Ureter (tissue), 1 donor: ENCODE measurements around the gene KRTAP10-3. TPM values are rescaled to one million over a fixed set of nuclear protein-coding genes. Genes with fewer than 3 reads are reported as not detected.
"Not testable (repeated sequence)": the region's sequence is repeated elsewhere in the genome, so short reads cannot be mapped to it uniquely, and the experiment has no call there.

Experiments used
- DNase-seq: peaks from one replicate; pipeline ENCODE4 v3.0.0-alpha.2; 2020; ENCODE audit warnings: low spot score
- total RNA-seq: library from RNA; stranded (reverse); gene quantifications from one replicate; pipeline ENCODE4 v1.2.4, GENCODE V29; 2023
- donor health status: DM: yes; HTN: yes; CAD: no.

The KRTAP10-3 gene
- not detected for total RNA-seq

DNA sequence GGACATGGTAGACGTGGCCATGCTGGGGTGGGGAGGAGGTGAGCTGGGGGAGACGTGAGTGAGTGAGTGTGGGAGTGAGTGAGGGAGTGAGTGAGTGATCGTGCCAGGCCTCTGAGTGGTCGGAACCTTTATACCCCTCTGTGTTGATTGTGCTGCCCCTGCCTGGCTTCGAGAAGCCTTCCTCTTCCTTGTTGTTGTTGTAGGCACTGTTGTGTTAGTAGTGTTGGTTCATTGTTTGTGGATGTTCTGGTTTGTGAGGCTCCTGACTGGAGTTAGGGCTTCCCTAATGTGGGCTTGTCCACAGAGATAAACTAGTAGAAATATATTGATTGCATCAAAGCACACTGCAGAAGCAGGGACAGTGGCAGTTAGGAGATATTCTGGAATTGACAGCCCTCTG lies at the start of gene KRTAP10-3:
KRTAP10-3 (minus strand) TSS at position 101 of the 400 bp plus-strand sequence; CDS start at position 21, 80 bp downstream.
- no peak for DNase-seq

DNA sequence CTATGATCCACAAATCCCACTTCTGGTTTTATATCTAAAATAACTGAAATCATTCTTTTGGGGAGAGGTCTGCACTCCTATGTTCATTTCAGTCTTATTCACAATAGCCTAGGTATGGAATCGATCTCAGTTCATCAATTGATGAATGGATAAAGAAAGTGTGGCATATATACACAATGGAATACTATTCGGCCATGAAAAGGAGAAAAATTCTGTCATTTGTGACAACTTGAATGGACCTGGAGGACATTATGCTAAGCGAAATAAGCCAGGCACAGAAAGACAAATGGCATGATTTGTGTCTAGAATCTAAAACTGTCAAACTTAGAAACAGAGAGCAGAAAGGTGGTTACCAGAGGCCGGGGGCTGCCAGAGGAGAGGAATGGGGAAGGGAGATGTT lies 47.9 kb upstream of the KRTAP10-3 start:
- no peak for DNase-seq

DNA sequence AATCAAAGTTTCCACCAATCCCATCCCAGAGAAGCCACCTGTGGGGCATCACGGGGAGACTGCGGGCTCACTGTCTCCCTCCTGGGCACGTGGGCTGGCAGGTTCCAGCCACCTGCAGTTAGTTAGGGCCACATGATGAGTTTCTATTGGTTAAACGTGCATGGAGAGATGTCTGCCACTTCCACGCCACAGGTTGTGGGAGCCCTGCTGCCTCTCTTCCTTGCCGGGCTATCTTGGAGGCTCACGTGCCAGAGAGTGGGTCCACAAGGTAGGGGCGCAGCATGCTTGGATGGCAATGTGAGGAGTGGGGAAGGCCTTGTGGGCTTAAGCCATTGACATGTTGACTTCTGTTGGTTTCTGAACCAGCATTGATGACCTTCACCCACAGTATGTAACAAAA lies 45.3 kb upstream of the KRTAP10-3 start:
- no peak for DNase-seq

- DNase-seq, result no peak
These were observed 44.7 kb upstream of the KRTAP10-3 start for GRCh38 chr21:44603109-44603875.

DNA sequence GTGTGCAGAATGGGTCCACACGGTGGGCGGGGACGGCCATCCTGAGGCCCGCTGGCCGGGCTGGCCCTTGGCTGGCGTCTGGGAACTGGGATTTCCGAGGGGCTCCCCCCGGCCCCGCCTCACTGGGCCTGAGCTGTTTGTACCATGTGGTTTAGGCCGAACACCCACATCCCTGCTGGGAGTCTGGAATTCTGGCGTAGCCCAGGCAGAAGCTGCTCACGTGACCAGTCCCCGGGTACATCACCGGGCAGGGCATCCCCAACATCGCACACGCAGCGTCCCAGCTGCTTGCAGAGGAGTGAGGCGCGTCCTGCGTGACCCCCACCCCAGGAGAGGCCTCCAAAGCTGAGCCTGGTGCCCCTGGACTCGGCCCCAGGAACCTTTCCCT lies 43.9 kb upstream of the KRTAP10-3 start:
- DNase-seq, result no peak

GRCh38 chr21:44601596-44602462 lies 43.2 kb upstream of the KRTAP10-3 start:
- DNase-seq, result no peak

- DNase-seq, result not testable (repeated sequence)
These were observed 42.5 kb upstream of the KRTAP10-3 start for GRCh38 chr21:44601091-44601490.

GRCh38 chr21:44600118-44600978 lies 41.8 kb upstream of the KRTAP10-3 start, which contains the start of gene KRTAP10-7:
KRTAP10-7 (plus strand) TSS chr21:44600597; CDS start chr21:44600622, 25 bp downstream.
- DNase-seq, result not testable (repeated sequence)

DNA sequence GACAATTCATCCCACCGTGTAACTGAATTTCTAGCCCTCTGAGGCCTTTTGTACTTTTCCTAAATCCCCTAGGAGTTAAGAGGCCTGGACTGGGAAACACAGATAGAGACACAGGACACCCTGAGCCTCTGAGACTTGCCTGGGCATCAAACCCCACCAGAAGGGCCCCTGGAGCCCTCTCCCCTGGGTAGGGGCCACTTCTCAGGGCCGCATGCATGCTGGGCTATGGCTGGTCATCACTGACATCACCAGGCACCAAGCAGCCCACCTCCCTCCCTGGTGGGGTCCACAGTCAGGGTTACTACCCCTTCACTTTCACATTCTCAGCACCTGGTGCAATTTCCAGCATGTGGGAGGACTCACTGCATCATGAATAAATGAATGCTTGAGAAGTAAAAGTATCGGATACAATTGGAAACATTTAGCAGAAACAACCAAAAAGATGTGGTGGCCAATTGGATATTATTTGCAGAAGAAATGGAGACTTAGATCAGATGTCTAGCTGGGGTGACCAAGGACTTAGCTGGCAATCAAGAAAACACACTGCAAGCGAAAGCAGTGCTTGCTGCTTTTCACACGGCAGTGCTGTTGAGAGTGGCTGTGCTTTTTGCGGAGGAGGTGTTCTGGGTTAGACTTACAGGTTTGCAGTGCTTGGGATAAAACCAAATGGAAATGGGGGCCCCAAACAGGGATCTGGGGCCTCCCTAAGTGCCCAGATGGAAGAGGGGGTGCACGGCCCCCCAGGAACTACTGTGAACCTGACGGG lies 40.9 kb upstream of the KRTAP10-3 start:
- no peak for DNase-seq

GRCh38 chr21:44598061-44598460 lies 39.5 kb upstream of the KRTAP10-3 start:
- DNase-seq, result no peak

- no peak for DNase-seq
These were observed 37.6 kb upstream of the KRTAP10-3 start for GRCh38 chr21:44596068-44596725.

DNA sequence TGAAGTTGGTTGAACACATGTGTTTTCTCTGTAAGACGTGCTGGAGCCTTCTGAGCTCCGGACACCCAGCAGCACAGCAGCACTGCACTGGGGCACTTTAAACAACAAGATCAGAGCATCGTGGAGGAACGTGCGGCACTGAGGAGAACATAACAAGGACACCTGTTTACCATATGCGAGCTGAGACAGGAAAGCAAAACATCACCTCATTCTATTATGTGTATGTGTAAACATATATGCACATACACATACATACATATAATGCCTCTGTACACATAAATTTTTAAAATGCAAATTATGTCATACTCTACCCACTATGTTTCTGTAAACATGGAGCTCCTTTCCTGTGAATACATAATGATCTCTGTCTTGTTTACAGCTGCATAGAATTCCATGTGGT lies 36.9 kb upstream of the KRTAP10-3 start:
- no peak for DNase-seq

DNA sequence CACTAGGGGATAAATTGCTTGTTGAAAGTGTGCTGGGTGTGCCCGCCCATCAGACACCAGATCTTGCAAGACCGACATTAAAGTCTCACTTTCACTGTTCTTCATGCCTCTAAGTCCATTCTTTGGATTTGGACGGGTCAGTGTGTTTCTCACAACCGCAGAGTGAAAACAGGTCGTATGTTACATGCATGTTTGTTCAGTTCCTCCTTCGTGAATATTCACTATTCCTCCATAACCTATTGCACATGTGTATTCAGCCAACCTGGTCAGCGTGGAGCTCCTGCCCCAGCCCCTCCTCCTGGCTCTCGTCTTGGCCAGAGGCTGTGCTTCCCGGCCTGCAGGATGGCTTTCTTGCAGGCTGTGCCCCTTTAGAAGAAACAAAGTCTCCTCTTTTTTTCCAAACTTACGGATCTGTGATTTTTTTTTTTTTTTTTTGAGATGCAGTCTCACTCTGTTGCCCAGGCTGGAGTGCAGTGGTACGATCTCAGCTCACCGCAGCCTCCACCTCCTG lies 35.9 kb upstream of the KRTAP10-3 start:
- DNase-seq, result no peak

DNA sequence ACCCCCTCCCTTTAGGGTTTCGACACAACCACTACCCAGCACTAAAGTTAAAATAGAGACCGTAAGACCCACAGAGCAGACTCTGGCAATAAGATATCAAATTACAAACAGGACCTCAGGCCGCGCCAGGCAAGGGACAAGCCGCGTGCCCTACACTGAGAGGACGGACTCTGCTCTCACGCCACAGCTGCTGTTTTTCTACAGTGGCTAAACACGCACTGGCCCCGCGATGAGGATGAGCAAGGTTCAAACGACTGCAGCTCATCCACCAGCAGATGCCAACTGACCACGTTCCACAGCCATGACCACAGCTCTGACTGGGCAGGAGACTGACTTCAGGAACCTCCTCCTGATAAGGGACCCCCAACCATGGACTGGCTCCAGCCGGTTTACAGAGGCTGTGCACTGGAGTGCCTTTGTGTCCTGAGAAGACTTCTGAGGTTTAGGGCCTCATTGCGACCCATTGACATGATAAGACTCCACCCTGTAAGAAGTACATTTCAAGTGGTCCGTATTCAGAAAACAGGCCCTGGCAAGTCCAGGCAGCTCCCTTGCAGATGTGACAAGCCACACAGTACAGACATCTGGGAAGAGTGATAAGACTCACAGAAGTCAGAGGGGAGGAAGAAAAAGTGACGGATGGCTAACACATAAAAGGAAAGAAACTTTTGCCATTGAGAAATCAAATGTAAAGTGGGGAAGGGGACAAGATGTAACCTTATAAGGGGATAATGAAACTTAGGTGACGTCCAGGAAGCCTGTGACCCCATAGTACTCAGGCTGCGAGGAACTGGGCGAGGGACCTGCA lies 35.2 kb upstream of the KRTAP10-3 start:
- DNase-seq, result no peak

GRCh38 chr21:44592446-44593311 lies 34.1 kb upstream of the KRTAP10-3 start, which contains the start of gene KRTAP10-6:
KRTAP10-6 (minus strand) TSS chr21:44592505; CDS start chr21:44592484, 21 bp downstream.
- no peak for DNase-seq

DNA sequence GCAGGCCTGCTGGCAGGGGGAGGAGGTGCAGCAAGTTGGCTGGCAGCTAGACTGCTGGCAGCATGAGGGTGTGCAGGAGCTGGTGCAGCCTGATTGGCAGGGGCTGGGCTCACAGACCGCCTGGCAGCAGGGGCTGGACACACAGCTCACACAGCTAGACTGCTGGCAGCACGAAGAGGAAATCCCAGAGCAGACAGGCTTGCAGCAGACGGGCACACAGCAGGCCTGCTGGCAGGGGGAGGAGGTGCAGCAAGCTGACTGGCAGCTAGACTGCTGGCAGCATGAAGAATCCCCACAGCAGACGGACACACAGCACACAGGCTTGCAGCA lies 33.2 kb upstream of the KRTAP10-3 start:
- not testable (repeated sequence) for DNase-seq

- DNase-seq, result not testable (repeated sequence)
These were observed 32.6 kb upstream of the KRTAP10-3 start for GRCh38 chr21:44590897-44591800.
